Nephron progenitor cell (in vitro differentiated cells): ENCODE data around the gene VDAC2.

Experiments
- DNase-seq: peaks from one replicate; pipeline ENCODE4 v3.0.0; 2021
- H3K27ac Mint-ChIP-seq: 2 replicates; pipeline ENCODE4 v1.8.0; 2021; ENCODE audit warnings: mild to moderate bottlenecking, moderate library complexity, mixed read lengths
- H3K27me3 Mint-ChIP-seq: 2 replicates; pipeline ENCODE4 v1.8.0; 2021; ENCODE audit warnings: mild to moderate bottlenecking, low read depth, mixed read lengths; ENCODE audit not compliant: poor library complexity
- H3K36me3 Mint-ChIP-seq: 2 replicates; pipeline ENCODE4 v1.8.0; 2021; ENCODE audit warnings: low read depth, mixed read lengths
- H3K4me1 Mint-ChIP-seq: 2 replicates; pipeline ENCODE4 v1.8.0; 2021; ENCODE audit warnings: mixed read lengths
- H3K4me3 Mint-ChIP-seq: 2 replicates; pipeline ENCODE4 v1.8.0; 2021; ENCODE audit warnings: mild to moderate bottlenecking, moderate library complexity, mixed read lengths
- H3K9me3 Mint-ChIP-seq: 2 replicates; pipeline ENCODE4 v1.8.0; 2021; ENCODE audit warnings: mild to moderate bottlenecking, moderate library complexity, mixed read lengths
- TF ChIP-seq, protein P1 (sequence below): fragments of 200-600 bp; sonication (generic); IDR thresholded peaks from 2 replicates; pipeline ENCODE4 v1.5.0; 2021; ENCODE audit warnings: antibody characterized with exemption

VDAC2 gene, protein sequence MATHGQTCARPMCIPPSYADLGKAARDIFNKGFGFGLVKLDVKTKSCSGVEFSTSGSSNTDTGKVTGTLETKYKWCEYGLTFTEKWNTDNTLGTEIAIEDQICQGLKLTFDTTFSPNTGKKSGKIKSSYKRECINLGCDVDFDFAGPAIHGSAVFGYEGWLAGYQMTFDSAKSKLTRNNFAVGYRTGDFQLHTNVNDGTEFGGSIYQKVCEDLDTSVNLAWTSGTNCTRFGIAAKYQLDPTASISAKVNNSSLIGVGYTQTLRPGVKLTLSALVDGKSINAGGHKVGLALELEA

DNA sequence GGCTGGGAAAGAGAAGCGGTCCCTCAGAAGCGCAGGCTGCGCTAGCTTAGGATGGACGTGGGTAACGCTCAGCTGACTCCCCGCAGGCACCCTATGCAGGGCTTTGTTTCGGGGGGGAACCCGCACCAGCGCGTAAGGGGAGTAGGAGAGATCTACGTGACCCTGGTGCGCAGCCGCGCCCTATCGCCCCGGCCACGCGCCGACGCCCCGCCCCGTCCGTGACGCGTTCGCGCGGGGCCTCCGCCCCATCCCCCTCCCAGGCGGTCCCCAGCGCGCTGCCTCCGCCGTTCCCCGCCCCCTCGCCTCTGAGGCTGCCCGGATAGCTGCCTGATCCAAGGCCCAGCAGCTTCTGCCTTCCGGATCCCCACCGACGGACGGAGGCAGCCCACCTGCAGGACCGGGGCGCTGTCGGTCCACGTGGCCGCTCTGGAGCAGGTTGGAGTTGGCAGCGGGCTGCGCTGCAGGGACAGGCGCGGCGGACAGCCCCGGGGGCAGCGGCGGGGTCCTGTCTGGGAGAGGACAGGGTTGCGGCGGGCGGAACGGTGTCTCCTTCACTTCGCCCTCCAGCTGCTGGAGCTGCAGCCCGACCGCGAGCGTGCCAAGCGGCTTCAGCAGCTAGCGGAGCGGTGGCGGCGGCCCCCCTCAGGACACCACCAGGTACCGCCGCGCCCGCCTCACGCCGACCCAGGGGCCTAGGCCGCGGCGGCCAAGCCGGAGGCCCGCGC lies at the start of gene VDAC2:
Gene VDAC2 (plus strand): TSS at position 515 of the 725 bp plus-strand sequence. CDS start 363 bp downstream, outside the sequence.
- peak within 1 kb of the TSS; percentile 100 for H3K27ac Mint-ChIP-seq
- peaks cover 31% of the 10 kb centered on the region for H3K36me3 Mint-ChIP-seq
- H3K4me1 Mint-ChIP-seq: peaks cover 54% of the 10 kb centered on the region
- H3K9me3 Mint-ChIP-seq: no peaks in the 10 kb centered on the region
- TF ChIP-seq, protein P1, sequence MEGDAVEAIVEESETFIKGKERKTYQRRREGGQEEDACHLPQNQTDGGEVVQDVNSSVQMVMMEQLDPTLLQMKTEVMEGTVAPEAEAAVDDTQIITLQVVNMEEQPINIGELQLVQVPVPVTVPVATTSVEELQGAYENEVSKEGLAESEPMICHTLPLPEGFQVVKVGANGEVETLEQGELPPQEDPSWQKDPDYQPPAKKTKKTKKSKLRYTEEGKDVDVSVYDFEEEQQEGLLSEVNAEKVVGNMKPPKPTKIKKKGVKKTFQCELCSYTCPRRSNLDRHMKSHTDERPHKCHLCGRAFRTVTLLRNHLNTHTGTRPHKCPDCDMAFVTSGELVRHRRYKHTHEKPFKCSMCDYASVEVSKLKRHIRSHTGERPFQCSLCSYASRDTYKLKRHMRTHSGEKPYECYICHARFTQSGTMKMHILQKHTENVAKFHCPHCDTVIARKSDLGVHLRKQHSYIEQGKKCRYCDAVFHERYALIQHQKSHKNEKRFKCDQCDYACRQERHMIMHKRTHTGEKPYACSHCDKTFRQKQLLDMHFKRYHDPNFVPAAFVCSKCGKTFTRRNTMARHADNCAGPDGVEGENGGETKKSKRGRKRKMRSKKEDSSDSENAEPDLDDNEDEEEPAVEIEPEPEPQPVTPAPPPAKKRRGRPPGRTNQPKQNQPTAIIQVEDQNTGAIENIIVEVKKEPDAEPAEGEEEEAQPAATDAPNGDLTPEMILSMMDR: no peak
- H3K27me3 Mint-ChIP-seq: peaks cover 5% of the 10 kb centered on the region
- H3K4me3 Mint-ChIP-seq: peak within 1 kb of the TSS; percentile 97
- DNase-seq: peak; percentile 92

DNA sequence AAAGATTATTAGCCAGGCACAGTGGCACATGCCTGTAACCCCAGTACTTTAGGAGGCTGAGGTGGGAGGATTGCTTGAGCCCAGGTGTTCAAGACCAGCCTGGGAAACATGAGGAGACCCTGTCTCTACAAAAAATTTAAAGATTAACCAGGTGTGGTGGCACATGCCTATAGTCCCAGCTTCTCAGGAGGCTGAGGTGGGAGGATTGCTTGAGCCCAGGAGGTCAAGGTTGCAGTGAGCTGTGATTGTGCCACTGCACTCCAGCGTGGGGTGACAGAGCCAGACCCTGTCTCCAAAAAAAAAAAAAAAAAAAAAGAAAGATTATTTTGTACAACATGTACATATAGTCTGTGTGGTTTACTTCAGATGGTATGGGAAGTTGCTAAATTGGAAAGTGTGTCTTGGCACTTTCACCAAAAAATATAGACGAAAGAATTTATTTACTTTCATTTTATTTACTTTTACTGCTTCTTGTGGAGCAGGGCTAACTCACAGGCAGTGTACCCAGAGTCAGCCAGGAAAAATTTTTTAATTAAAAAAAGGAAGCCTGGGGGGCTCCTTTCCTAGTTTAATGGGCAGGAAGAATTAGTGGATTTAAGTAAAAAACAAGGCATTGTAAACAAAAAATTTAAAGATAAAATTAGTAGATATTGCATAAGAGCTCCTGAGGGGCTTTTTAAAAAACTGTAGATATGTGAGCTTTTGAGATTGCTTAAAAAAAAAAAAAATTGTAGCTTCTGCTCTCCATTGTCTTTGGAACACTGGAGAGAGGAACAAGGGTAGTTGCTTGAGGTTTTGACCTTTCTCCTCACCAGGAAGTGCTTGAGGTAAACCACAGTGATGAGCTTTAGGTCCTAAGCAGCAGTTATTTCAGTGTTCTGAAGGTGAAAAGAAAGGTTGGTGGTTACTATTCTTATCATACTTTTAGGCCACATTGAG lies 44.6 kb upstream of the VDAC2 start:
- Mint-ChIP-seq H3K4me1 (peaks cover 7% of the 10 kb centered on the region), H3K9me3 (no peaks in the 10 kb centered on the region), H3K36me3 (peaks cover 47% of the 10 kb centered on the region), H3K27me3 (no peaks in the 10 kb centered on the region), H3K4me3 (no peak overlapping the region), H3K27ac (no peak overlapping the region)
- TF ChIP-seq, protein P1: no peak
- DNase-seq: no peak

DNA sequence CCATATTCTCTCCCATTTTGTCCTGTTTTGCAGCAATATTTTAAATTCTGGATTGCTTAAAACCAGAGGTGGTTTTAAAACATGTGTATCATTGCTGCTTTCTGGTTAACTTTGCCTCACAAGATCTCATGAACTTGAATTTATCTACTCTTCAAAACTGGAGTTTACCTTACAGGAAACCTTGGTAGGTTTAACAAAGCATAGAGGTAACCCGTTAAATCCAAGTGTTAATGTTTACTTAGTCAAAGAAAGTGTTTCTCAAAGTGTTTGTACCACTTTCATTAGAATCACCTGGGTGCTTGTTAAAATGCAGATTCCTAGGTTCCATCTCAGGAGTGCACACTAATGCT lies 44.0 kb upstream of the VDAC2 start:
- TF ChIP-seq, protein P1: no peak
- Mint-ChIP-seq H3K27me3 (no peaks in the 10 kb centered on the region), H3K9me3 (no peaks in the 10 kb centered on the region), H3K36me3 (peaks cover 42% of the 10 kb centered on the region), H3K27ac (no peak overlapping the region), H3K4me3 (no peak overlapping the region), H3K4me1 (peaks cover 7% of the 10 kb centered on the region)
- no peak for DNase-seq

DNA sequence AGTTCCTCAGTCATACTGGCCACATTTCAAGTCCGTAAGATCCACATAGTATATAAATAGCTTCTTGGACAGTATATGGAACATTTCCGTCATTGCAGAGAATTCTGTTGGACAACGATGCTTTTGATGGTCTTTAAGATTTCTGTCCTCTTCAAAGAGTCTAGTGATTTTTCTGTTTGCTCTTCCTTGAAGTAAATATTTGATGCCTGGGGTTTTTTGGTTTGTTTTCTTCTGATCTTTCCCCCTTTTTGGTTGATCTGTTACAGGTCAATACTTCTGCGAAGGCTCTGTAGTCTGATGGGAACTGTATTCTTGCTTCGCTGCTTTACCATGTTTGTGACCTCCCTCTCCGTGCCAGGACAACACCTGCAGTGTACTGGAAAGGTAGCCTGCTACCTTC lies 42.3 kb upstream of the VDAC2 start:
- H3K4me1 Mint-ChIP-seq: peaks cover 6% of the 10 kb centered on the region
- peaks cover 48% of the 10 kb centered on the region for H3K36me3 Mint-ChIP-seq
- H3K9me3 Mint-ChIP-seq: no peaks in the 10 kb centered on the region
- H3K27ac Mint-ChIP-seq: no peak overlapping the region
- TF ChIP-seq, protein P1: no peak
- no peak overlapping the region for H3K4me3 Mint-ChIP-seq
- H3K27me3 Mint-ChIP-seq: no peaks in the 10 kb centered on the region
- no peak for DNase-seq

DNA sequence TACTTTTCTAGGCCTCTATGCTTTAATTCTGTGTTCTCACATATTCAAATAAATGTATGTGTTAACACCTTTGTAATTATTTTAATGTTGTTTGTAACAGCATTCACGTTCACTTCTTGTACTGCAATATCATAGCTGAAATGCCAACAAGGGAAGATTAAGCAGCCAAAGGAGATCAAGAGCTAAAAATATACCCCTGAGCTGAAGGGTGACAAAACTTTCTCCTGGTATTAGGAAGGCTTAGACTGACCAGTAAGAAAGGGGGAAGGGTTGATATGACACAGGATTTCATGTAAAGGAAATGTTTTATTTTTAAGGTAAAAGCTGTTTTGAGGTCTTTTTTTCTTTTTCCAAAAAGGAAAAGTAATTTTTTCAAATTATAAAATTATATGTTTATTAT lies 40.4 kb upstream of the VDAC2 start:
- Mint-ChIP-seq H3K4me3 (no peak overlapping the region), H3K27me3 (no peaks in the 10 kb centered on the region), H3K4me1 (no peaks in the 10 kb centered on the region), H3K9me3 (no peaks in the 10 kb centered on the region), H3K27ac (no peak overlapping the region), H3K36me3 (peaks cover 53% of the 10 kb centered on the region)
- DNase-seq: no peak
- TF ChIP-seq, protein P1: no peak
